Caco-2 (cell line): ENCODE results near the gene MRTFA. TPM values are rescaled to one million over a fixed set of nuclear protein-coding genes. Genes with fewer than 3 reads are reported as not detected.
A peak's percentile ranks its signal among the peaks of the same experiment; 100 is the strongest.

Experiments
- BruUV-seq: library from RNA; stranded (reverse); fragments of 400-500 nt; replicated peaks from 2 replicates; lab custom pipeline; 2021; lab: Mats Ljungman, UMichigan
- CTCF ChIA-PET: fragments of 300-600 bp; sonication (Branson Sonifier 250); formaldehyde crosslinking; loops from one replicate; lab custom pipeline; 2022; ENCODE audit warnings: antibody characterized with exemption; lab: Charles Lee
- POLR2A ChIA-PET: fragments of 300-600 bp; sonication (Branson Sonifier 250); formaldehyde crosslinking; loops from one replicate; lab custom pipeline; 2022; ENCODE audit warnings: antibody characterized with exemption; lab: Charles Lee
- DNase-seq, 2 experiments: peaks; one replicate each; pipeline versions ENCODE4 v3.0.0 to v3.0.0-alpha.2; 2020 to 2022
- H3K27me3 ChIP-seq: replicated peaks from 2 replicates; pipeline ENCODE4 v1.6.0; 2011; ENCODE audit warnings: low read length; ENCODE audit not compliant: control insufficient read depth, insufficient read depth
- H3K36me3 ChIP-seq: 2 replicates; pipeline ENCODE4 v1.5.1; 2011; ENCODE audit warnings: low read length; ENCODE audit not compliant: control insufficient read depth, insufficient read depth
- H3K4me1 ChIP-seq: fragments of 250-450 bp; sonication (Bioruptor Pico); 2 replicates; pipeline ENCODE4 v1.5.1; 2020; ENCODE audit warnings: mild to moderate bottlenecking
- H3K4me3 ChIP-seq: 2 replicates; pipeline ENCODE4 v1.5.1; 2011; ENCODE audit warnings: low read depth, mild to moderate bottlenecking, control low read depth, low read length
- H3K9me3 ChIP-seq: fragments of 250-450 bp; sonication (Bioruptor Pico); 2 replicates; pipeline ENCODE4 v1.5.1; 2020; ENCODE audit warnings: mild to moderate bottlenecking, moderate library complexity
- H3K27ac Mint-ChIP-seq: one replicate; pipeline ENCODE4 v1.8.0; 2022; ENCODE audit warnings: mixed read lengths; ENCODE audit not compliant: unreplicated experiment
- H3K27me3 Mint-ChIP-seq: one replicate; pipeline ENCODE4 v1.8.0; 2022; ENCODE audit warnings: mixed read lengths; ENCODE audit not compliant: insufficient read depth, unreplicated experiment
- H3K36me3 Mint-ChIP-seq: one replicate; pipeline ENCODE4 v1.8.0; 2022; ENCODE audit warnings: mild to moderate bottlenecking, mixed read lengths; ENCODE audit not compliant: insufficient read depth, unreplicated experiment
- H3K4me1 Mint-ChIP-seq: one replicate; pipeline ENCODE4 v1.8.0; 2022; ENCODE audit warnings: low read depth, mixed read lengths; ENCODE audit not compliant: unreplicated experiment
- H3K4me3 Mint-ChIP-seq: one replicate; pipeline ENCODE4 v1.8.0; 2022; ENCODE audit warnings: mild to moderate bottlenecking, moderate library complexity, mixed read lengths; ENCODE audit not compliant: unreplicated experiment
- H3K9me3 Mint-ChIP-seq: one replicate; pipeline ENCODE4 v1.8.0; 2022; ENCODE audit warnings: mixed read lengths; ENCODE audit not compliant: unreplicated experiment
- CTCF ChIP-seq, 2 experiments: fragments of 200-600 bp in 1 of 2; IDR thresholded peaks; 1 replicate in 1 of 2; 2 replicates in 1 of 2; pipeline versions ENCODE4 v1.5.1 to v1.8.0; 2011 to 2022; ENCODE audit warnings: antibody characterized with exemption in 1 of 2, control low read depth in 1 of 2, inconsistent platforms in 1 of 2, low read depth in 1 of 2, low read length in 1 of 2, mild to moderate bottlenecking in 1 of 2, moderate library complexity in 1 of 2; ENCODE audit not compliant: insufficient read depth in 1 of 2, severe bottlenecking in 1 of 2, unreplicated experiment in 1 of 2
- intact Hi-C: fragments of 100-400 bp; cut with micrococcal nuclease; formaldehyde crosslinking; loops from one replicate; pipeline ENCODE4 v1.10.0; 2022; ENCODE audit not compliant: unreplicated experiment
- total RNA-seq: library from RNA; stranded (reverse); gene quantifications from 2 replicates; pipeline ENCODE4 v1.2.3, GENCODE V29; 2022

Gene MRTFA
- total RNA-seq, 1 experiment from 2014 or later: 38.7 TPM

- Histone ChIP-seq H3K4me3 (no peak overlapping the region), H3K36me3 (no peaks in the 10 kb centered on the region), H3K9me3 (no peaks in the 10 kb centered on the region), H3K27me3 (no peaks in the 10 kb centered on the region), H3K4me1 (peaks cover 16% of the 10 kb centered on the region)
- DNase-seq: no peak
- intact Hi-C loops: no loop called here
- ChIA-PET CTCF (no interaction called here), POLR2A (no interaction called here)
- Mint-ChIP-seq H3K4me1 (peaks cover 31% of the 10 kb centered on the region), H3K4me3 (peak overlapping the region; percentile 36), H3K27ac (peak overlapping the region; percentile 17), H3K36me3 (peaks cover 6% of the 10 kb centered on the region), H3K27me3 (no peaks in the 10 kb centered on the region), H3K9me3 (no peaks in the 10 kb centered on the region)
- BruUV-seq: no TSS peak
- no peak for TF ChIP-seq CTCF (IDR thresholded peaks at IDR 0.05; ENCODE audit: insufficient read depth in 1 of 2, low read depth in 1 of 2, low read length in 1 of 2, severe bottlenecking in 1 of 2, unreplicated experiment in 1 of 2)
Observed at GRCh38 chr22:40534379-40535188, 101.9 kb downstream of the MRTFA start.

GRCh38 chr22:40533712-40534378, 102.7 kb downstream of the MRTFA start:
- intact Hi-C loops: no loop called here
- H3K36me3 Mint-ChIP-seq: peaks cover 6% of the 10 kb centered on the region

More at GRCh38 chr22:40533712-40534378, 102.7 kb downstream of the MRTFA start:
- Mint-ChIP-seq H3K27me3 (no peaks in the 10 kb centered on the region), H3K4me3 (no peak overlapping the region), H3K4me1 (peaks cover 31% of the 10 kb centered on the region), H3K27ac (peak overlapping the region; percentile 17), H3K9me3 (no peaks in the 10 kb centered on the region)
- POLR2A ChIA-PET: no interaction called here
- H3K36me3 ChIP-seq: no peaks in the 10 kb centered on the region
- H3K27me3 ChIP-seq: no peaks in the 10 kb centered on the region
- H3K9me3 ChIP-seq: no peaks in the 10 kb centered on the region
- no peak overlapping the region for H3K4me3 ChIP-seq
- peaks cover 16% of the 10 kb centered on the region for H3K4me1 ChIP-seq
- no peak for TF ChIP-seq CTCF (IDR thresholded peaks at IDR 0.05; ENCODE audit: insufficient read depth in 1 of 2, low read depth in 1 of 2, low read length in 1 of 2, severe bottlenecking in 1 of 2, unreplicated experiment in 1 of 2)
- CTCF ChIA-PET: interaction anchor here (0.7 kb wide), 1 partner anchor 9 kb away, joined by 3 read pairs; no protein-coding TSS in a partner anchor
- DNase-seq: no peak
- no TSS peak for BruUV-seq
